HTR-8/SVneo (cell line): ENCODE data around the gene CACNB4.
A peak's percentile ranks its signal among the peaks of the same experiment; 100 is the strongest.
"Not testable (repeated sequence)": the region's sequence is repeated elsewhere in the genome, so short reads cannot be mapped to it uniquely, and the experiment has no call there.

Experiments used
- DNase-seq: peaks from one replicate; pipeline ENCODE4 v3.0.0; 2011; ENCODE audit warnings: low spot score, mixed read lengths; ENCODE audit not compliant: insufficient read length
- FAIRE-seq: peaks from 2 replicates; lab custom pipeline; 2011; peaks lifted over from hg19 to GRCh38; lab: Jason Lieb, UNC

Gene CACNB4

DNA sequence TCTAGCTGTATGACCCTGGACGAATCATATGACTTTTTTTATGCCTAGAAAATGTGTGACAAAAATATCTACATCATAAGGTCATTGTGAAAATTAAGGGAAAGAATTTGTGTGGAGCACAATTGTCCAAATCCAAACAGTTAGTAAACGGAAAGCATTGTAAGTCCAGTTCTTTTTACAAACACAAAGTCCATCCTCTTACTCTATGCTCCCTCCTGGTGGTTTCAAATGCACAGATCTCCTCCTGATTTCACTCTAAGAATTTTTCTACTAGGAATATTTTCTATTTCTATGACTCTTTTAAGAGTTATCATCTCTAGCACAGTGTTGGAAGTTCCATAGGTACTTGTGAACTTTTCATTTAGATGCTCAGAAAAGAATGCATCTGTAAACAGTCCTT is 145.4 kb downstream of the CACNB4 start:
- FAIRE-seq = no peak
- DNase-seq = no peak

GRCh38 chr2:151952691-151953456 is 146.0 kb downstream of the CACNB4 start:
- DNase-seq (no peak), FAIRE-seq (no peak)

DNA sequence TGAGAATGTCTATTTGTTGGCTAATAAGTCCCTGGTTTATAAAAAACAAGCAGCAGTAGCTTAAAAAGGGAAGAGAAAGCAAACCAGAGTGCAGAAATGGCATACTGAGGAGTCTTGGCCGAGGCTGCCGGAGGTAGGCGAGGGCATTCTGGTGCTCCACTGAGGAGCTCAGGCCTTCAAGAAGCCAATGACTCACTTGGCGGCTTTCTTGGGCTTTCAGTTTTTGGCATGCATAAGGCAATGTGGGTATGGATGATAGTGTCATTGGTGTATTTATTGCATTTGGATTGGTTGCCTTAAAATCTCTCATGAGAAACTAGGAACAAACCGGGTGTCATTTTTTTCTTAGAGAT is 151.1 kb downstream of the CACNB4 start:
- FAIRE-seq (no peak), DNase-seq (no peak)

DNA sequence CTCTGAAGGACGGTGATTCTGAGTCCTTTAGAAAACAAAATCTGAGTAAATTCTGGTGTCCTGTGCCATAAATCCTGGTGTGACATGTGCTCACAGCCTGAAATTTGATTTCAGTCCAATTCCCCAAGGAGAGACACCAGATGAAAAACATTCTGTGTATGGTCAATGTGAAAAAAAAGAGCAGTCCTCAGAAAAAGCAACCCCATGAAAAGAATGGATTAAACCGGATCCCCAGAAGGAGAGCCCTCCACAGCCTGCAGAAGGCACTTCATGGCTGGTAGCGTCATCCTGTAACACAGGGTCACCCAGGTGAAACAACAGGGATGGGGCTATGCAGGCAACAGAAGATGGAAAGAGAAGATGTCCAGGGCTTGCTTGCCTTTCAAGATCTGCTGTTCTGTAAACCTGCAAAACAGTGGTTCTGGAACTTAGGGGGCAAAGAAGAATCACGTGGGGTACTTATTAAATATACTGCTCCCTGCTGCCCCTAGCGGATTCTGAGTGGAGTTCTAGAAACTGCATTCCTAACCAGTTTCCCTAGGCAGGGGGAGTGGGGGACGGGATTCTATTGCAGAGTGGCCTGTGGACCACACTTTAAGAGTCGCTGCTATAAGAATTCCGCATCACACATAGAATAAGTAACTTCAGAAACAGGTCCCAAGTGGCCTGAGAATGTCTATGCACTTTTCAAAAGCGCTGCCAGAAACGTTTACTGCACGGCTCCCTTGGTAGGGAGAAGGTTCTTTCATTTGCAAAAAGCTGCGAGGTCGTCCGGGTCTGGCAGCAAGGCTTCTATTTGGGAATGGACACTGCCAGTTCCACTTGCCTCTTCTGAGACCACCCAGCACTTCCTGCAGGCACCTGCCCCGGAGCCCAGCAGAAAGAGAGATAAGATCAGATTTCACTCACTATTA is 151.7 kb downstream of the CACNB4 start:
- DNase-seq = peak; percentile 45
- FAIRE-seq = no peak

- DNase-seq (no peak), FAIRE-seq (no peak)
Measured at GRCh38 chr2:151946250-151946884, 152.5 kb downstream of the CACNB4 start.

GRCh38 chr2:151945602-151946001 is 153.2 kb downstream of the CACNB4 start:
- DNase-seq = no peak
- FAIRE-seq = no peak

- no peak for DNase-seq
- FAIRE-seq = no peak
Measured at GRCh38 chr2:151945186-151945585, 153.7 kb downstream of the CACNB4 start.

GRCh38 chr2:151943461-151943860 is 155.4 kb downstream of the CACNB4 start:
- FAIRE-seq = no peak
- no peak for DNase-seq

GRCh38 chr2:151942540-151943205 is 156.2 kb downstream of the CACNB4 start:
- not testable (repeated sequence) for DNase-seq, FAIRE-seq

- DNase-seq (no peak), FAIRE-seq (no peak)
Measured at GRCh38 chr2:151937966-151938365, 160.9 kb downstream of the CACNB4 start.

DNA sequence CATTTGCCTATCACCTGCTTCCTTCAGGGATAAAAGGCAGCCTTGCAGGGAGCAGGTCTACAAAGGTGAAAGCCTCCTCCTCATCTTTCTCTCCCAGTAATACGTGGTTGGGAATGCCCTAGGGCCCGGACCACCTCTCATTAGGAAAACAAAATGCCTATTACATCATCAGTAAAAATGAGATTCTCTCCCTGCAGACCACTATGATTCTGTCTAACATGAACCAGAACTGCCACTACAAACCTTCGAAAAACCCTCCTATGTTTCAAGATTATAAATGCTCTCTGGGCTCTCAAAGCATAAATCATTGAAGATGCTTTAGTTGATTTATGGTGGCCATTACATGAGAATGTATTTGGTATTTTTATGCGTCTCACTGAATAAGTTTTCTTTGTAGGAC is 162.2 kb downstream of the CACNB4 start:
- DNase-seq (no peak), FAIRE-seq (no peak)

DNA sequence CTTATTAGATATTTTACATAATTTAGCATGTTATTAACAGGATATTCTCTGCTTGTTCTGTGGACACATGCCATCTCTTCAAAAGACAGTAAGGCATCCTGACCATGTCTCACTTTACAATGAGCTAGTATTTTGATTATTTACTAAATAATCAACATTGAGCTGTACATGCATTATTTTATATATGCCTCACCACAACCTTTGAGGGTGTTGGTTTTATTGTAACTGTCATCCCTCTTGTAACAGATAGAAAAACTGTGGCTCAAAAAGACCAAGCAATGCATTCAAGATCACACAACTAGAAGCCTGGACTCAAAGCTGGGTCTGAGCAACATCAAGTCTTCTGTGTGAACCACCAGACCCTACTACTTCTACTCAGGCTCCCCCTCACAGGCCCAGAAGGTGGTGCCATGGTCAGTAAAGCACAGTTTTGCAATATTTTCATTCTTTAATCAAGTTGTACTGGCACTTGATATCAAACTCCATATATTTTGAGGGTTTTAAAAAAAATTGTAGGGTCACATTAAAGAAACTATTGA is 165.5 kb downstream of the CACNB4 start:
- no peak for DNase-seq
- FAIRE-seq = no peak

GRCh38 chr2:151931756-151932155 is 167.1 kb downstream of the CACNB4 start:
- no peak for FAIRE-seq
- no peak for DNase-seq

GRCh38 chr2:151931030-151931611 is 167.7 kb downstream of the CACNB4 start:
- DNase-seq (no peak), FAIRE-seq (no peak)

- FAIRE-seq (no peak), DNase-seq (no peak)
Measured at GRCh38 chr2:151930042-151930441, 168.8 kb downstream of the CACNB4 start.

GRCh38 chr2:151928380-151928779 is 170.5 kb downstream of the CACNB4 start:
- no peak for DNase-seq
- no peak for FAIRE-seq

GRCh38 chr2:151927501-151928221 is 171.2 kb downstream of the CACNB4 start:
- no peak for FAIRE-seq
- DNase-seq = no peak

DNA sequence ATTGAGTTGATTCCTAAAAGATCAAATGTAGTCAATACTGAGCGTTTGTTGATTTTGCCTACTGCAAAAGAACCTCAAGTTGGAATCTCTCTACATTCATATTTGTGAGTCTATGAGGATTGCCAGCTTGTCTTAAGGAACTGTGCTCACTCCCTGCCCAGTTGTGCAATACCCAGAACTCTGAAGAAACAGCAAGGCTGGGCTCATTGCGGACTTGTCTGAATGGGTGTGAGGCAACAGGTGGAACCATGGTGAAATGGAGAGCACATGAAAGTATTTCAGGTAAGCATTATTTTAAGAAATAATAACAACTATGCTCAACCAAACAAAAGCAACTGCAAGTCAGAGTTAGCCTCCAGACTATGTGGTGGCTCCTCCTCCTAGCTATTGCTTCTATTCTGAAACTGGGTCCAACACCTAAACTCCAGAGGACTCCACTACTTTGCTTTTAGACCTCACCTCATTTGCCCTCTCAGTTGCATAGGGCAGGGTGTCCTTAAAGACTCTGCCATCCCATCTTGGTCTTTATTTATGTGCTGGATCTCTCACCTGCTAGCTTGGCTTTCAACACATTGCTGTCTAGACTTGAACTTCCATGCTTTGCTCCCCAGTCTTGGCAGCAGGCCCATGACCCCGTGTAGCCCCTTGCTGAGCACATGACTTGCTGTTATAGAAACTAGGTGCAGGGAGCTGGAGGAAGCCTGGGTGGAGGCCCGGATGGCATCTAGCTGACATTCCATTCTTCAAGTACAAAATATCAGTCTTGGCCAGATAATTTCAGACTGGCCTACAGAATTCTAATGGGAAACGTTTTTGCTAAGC is 175.8 kb downstream of the CACNB4 start:
- FAIRE-seq = no peak

More for the DNA sequence above, 175.8 kb downstream of the CACNB4 start:
- DNase-seq = peak; percentile 13
